T47D (cell line): ENCODE measurements around the gene HOXB5.

ENCODE experiments used
- DNase-seq, 2 experiments: peaks; one replicate each; pipeline versions ENCODE4 v3.0.0 to v3.0.0-alpha.2; 2011 to 2012; ENCODE audit warnings: low read depth in 1 of 2, low spot score in 1 of 2
- JUND ChIP-seq: IDR thresholded peaks from 2 replicates; pipeline ENCODE4 v1.6.1; 2012; ENCODE audit warnings: low read depth
- in situ Hi-C: cut with HindIII; loops from 2 replicates; pipeline ENCODE4 v1.10.0; 2016; ENCODE audit warnings: low sequenced_read_pairs, low pct_unique_long_range_greater_than_20kb

HOXB5 gene

DNA sequence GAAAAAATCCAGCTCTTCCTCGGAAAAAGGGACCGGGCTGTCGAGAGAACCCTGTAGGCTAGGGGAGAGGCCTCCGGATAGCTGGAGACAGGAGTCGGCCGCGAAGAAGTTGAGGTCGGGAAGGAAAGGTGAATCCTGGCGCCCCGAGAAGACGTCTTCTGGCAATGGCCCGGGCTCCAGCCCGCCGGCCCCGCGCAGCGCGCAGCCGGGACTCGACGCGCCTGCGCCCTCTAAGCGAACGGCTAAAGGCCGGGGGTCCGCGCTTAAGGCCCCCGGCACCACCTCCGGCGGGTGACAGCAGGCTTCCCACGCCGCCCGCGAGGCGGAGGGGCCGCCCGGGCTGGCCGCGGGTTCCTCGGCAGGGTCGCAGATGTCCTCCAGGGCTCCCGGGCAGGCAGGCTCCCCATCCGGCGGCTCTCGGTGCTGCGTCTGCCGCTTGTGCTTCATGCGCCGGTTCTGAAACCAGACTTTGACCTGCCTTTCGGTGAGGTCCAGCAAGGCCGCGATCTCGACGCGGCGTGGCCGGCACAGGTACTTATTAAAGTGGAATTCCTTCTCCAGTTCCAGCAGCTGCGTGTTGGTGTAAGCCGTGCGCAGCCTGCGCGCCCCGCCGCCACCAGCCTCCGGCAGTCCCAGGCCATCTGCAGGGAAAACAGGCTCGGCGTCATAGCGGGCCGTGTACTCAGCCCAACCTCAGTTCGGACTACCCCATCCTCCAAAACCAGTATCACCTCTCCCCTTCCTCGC lies 50.3 kb downstream of the HOXB5 start:
- no peak for TF ChIP-seq JUND
- in situ Hi-C loops = no loop called here
- peak; percentile 82 to 91 for DNase-seq

DNA sequence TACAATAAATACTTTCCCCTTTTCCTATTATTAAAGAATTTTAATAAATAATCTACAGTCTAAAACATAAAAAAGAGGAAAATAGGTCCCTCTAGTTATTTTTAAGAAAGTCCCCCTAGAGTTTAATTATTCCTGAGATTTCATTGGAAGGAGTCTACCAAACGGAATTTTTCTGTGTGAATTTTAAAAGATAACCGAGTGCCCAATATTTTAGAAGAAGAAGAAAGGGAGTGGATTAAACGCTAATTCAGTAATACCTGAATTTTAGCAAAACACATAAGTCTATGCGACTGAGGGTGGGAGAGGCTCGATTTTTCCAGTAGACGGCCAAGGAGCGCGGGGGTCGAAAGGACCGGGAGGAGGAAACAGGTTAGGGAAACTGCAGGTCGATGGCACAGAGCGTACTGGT lies 50.9 kb downstream of the HOXB5 start:
- in situ Hi-C loops = no loop called here
- DNase-seq = no peak
- TF ChIP-seq JUND = no peak

DNA sequence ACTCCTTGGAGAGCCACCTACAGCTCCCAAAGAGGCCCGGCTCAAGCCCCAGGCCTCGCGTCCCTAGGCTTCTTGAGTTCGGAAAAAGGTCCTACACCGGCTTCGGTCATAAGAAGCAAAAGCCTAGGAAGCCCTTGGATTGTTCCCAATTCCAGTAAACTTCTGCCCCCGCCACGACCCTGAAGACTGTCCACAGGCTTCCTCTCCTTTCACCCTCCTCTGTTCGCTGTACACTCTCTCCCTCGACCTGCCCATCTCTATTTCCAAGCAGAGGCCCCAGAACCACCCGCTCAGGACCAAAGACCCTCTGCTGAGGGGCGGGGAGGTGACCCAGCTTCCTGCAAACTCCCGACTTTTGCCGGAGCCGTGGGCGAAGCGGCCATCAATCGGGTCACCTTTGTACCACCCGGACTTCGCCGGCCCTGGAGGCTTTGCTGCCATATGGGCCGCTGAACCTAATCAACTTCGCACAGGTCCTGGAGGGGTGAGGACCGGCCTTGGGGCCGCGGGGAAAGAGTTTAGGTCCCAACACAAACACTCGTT lies 51.4 kb downstream of the HOXB5 start:
- in situ Hi-C loops = no loop called here
- TF ChIP-seq JUND = no peak
- DNase-seq = peak in 1 of 2 experiments; percentile 68

DNA sequence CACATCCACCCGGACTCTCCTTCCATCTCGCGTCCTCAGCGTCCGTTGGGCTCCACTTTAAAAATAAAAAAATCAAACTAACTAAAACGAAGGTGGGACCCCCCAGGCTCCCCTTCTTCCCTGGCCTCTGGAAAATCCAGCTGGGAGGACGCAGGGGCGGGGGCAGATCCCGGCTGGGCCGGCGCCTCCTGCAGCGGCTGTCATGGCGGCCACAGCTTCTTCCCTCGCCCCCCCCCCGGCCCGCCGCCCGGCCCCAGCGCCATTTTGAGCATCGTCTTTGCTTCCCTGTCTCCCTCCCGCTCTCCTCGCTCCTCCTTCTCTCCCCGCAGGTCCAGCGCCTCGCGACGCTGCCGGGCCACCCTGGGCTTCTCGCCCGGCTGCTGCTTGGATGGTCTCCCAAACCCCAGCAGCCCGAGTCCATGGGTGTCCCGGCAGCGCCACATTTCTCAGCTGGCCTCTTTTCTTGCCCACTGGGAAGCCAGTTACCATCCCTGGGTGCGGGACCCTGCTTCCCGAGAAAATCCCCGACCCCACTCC lies 51.9 kb downstream of the HOXB5 start:
- peak; percentile 61 to 86 for DNase-seq
- in situ Hi-C loops = no loop called here
- no peak for TF ChIP-seq JUND
